ENCODE data around the gene AFG1L. TPM values are rescaled to one million over a fixed set of nuclear protein-coding genes. Genes with fewer than 3 reads are reported as not detected.
"Not testable (repeated sequence)": the region's sequence is repeated elsewhere in the genome, so short reads cannot be mapped to it uniquely, and the experiment has no call there.

AFG1L gene
- total and polyA plus RNA-seq, 7 experiments from 2014 or later: 3.5 to 9.2 (median 6.5) TPM

- DNase-seq (no peak), ATAC-seq (no peak)
- Histone ChIP-seq H3K36me3 (ENCODE audit: control insufficient read depth in 2 of 3, insufficient read depth in 3 of 3, low read length in 3 of 3) (no peaks in the 10 kb centered on the region), H3K27me3 (ENCODE audit: control insufficient read depth in 2 of 2, insufficient read depth in 2 of 2, low read length in 2 of 2) (no peaks in the 10 kb centered on the region), H3K27ac (ENCODE audit: low read depth, low read length) (no peak overlapping the region), H3K4me3 (ENCODE audit: low read length) (no peak overlapping the region), H3K4me1 (ENCODE audit: control insufficient read depth in 2 of 2, insufficient read depth in 2 of 2, low read length in 2 of 2) (no peaks in the 10 kb centered on the region), H3K9me3 (ENCODE audit: control insufficient read depth in 2 of 3, low read length in 3 of 3) (no peaks in the 10 kb centered on the region)
- peaks cover 0 to 10% (median 4%) of the 10 kb centered on the region in 5 donors for H3K36me3 Mint-ChIP-seq
- no peak overlapping the region for H3K4me3 Mint-ChIP-seq
- peaks cover 0 to 7% (median 0%) of the 10 kb centered on the region in 7 donors for H3K4me1 Mint-ChIP-seq
- no peak overlapping the region for H3K27ac Mint-ChIP-seq
- no peaks in the 10 kb centered on the region for H3K27me3 Mint-ChIP-seq
- ChIA-PET POLR2A (no interaction called here), CTCF (no interaction called here)
- no peaks in the 10 kb centered on the region for H3K9me3 Mint-ChIP-seq
- intact Hi-C loops (cut with micrococcal nuclease): no loop called here
Measured at GRCh38 chr6:108309844-108310243, 15.0 kb downstream of the AFG1L start.

DNA sequence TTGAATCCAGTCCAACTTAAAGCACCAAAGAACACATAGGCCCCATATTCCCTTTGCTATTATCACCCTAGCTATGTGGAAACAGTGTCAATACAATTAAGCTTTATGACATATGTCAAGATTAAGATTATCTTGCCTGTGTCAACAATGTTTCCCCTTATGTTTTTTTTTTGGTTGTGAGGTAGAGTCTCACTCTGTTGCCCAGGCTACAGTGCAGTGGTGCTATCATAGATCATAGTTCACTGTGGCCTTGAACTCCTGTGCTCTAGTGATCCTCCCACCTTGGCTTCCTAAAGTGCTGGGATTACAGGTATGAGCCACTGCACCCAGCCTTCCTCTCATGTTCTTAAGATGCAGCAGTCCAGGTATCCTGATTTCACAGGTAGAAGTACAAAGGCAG, 17.8 kb downstream of the AFG1L start:
- intact Hi-C loops (cut with micrococcal nuclease): no loop called here
- Histone ChIP-seq H3K4me3 (ENCODE audit: low read length) (no peak overlapping the region), H3K36me3 (ENCODE audit: control insufficient read depth in 2 of 3, insufficient read depth in 3 of 3, low read length in 3 of 3) (no peaks in the 10 kb centered on the region), H3K27ac (ENCODE audit: low read depth, low read length) (no peak overlapping the region), H3K9me3 (ENCODE audit: control insufficient read depth in 2 of 3, low read length in 3 of 3) (no peaks in the 10 kb centered on the region), H3K4me1 (ENCODE audit: control insufficient read depth in 2 of 2, insufficient read depth in 2 of 2, low read length in 2 of 2) (no peaks in the 10 kb centered on the region), H3K27me3 (ENCODE audit: control insufficient read depth in 2 of 2, insufficient read depth in 2 of 2, low read length in 2 of 2) (no peaks in the 10 kb centered on the region)
- H3K27me3 Mint-ChIP-seq: no peaks in the 10 kb centered on the region
- H3K9me3 Mint-ChIP-seq: no peaks in the 10 kb centered on the region
- ChIA-PET POLR2A (interaction anchor here (0.6 kb wide), 1 partner anchor 180 kb away, joined by 3 read pairs; no protein-coding TSS in a partner anchor), CTCF (no interaction called here)
- H3K4me3 Mint-ChIP-seq: no peak overlapping the region
- no peak for DNase-seq
- peaks cover 0 to 7% (median 0%) of the 10 kb centered on the region in 7 donors for H3K4me1 Mint-ChIP-seq
- no peak overlapping the region for H3K27ac Mint-ChIP-seq
- H3K36me3 Mint-ChIP-seq: peaks cover 0 to 14% (median 4%) of the 10 kb centered on the region in 5 donors
- no peak for ATAC-seq

GRCh38 chr6:108321253-108321747, 26.4 kb downstream of the AFG1L start:
- Histone ChIP-seq H3K4me1 (ENCODE audit: control insufficient read depth in 2 of 2, insufficient read depth in 2 of 2, low read length in 2 of 2) (no peaks in the 10 kb centered on the region), H3K4me3 (ENCODE audit: low read length) (no peak overlapping the region), H3K27me3 (ENCODE audit: control insufficient read depth in 2 of 2, insufficient read depth in 2 of 2, low read length in 2 of 2) (no peaks in the 10 kb centered on the region), H3K9me3 (ENCODE audit: control insufficient read depth in 2 of 3, low read length in 3 of 3) (no peaks in the 10 kb centered on the region), H3K27ac (ENCODE audit: low read depth, low read length) (no peak overlapping the region), H3K36me3 (ENCODE audit: control insufficient read depth in 2 of 3, insufficient read depth in 3 of 3, low read length in 3 of 3) (peaks cover 0 to 3% (median 0%) of the 10 kb centered on the region in 3 experiments)
- DNase-seq (no peak), ATAC-seq (no peak)
- POLR2A ChIA-PET: no interaction called here
- no peaks in the 10 kb centered on the region for H3K4me1 Mint-ChIP-seq
- H3K27me3 Mint-ChIP-seq: no peaks in the 10 kb centered on the region
- peaks cover 0 to 26% (median 6%) of the 10 kb centered on the region in 5 donors for H3K36me3 Mint-ChIP-seq
- CTCF ChIA-PET: interaction anchor here (0.6 kb wide), 1 partner anchor 1849 kb away, joined by 4 read pairs; no protein-coding TSS in a partner anchor
- no peak overlapping the region for H3K4me3 Mint-ChIP-seq
- H3K9me3 Mint-ChIP-seq: no peaks in the 10 kb centered on the region
- intact Hi-C loops (cut with micrococcal nuclease): no loop called here
- H3K27ac Mint-ChIP-seq: no peak overlapping the region

DNA sequence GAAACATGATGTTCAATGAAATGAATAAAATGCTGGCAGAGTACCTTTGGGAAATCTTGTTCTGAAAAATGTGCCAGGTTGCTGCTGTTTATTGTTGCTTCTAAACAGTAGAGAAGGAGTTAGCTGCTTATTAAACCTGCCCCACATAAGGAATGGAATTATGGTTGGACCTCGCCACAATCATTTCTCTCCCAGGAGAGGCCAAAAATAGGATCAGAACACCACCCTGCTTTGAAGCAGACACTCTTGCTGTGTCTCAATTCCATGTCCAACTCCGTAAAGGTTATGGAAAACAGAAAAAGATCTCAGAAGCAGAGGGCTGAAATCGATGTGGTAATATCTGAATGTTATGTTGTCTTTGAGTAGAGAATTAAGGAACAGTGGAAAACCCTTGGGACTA, 27.9 kb downstream of the AFG1L start:
- Mint-ChIP-seq H3K4me3 (no peak overlapping the region), H3K27me3 (no peaks in the 10 kb centered on the region), H3K36me3 (peaks cover 0 to 35% (median 18%) of the 10 kb centered on the region in 5 donors), H3K4me1 (no peaks in the 10 kb centered on the region), H3K27ac (no peak overlapping the region), H3K9me3 (peaks cover 0 to 4% (median 0%) of the 10 kb centered on the region in 11 donors)
- H3K36me3 ChIP-seq (ENCODE audit: control insufficient read depth in 2 of 3, insufficient read depth in 3 of 3, low read length in 3 of 3): peaks cover 0 to 8% (median 0%) of the 10 kb centered on the region in 3 experiments
- intact Hi-C loops (cut with micrococcal nuclease): no loop called here
- H3K4me1 ChIP-seq (ENCODE audit: control insufficient read depth in 2 of 2, insufficient read depth in 2 of 2, low read length in 2 of 2): no peaks in the 10 kb centered on the region
- no peaks in the 10 kb centered on the region for H3K9me3 ChIP-seq (ENCODE audit: control insufficient read depth in 2 of 3, low read length in 3 of 3)
- H3K4me3 ChIP-seq (ENCODE audit: low read length): no peak overlapping the region
- POLR2A ChIA-PET: no interaction called here
- CTCF ChIA-PET: no interaction called here
- no peak overlapping the region for H3K27ac ChIP-seq (ENCODE audit: low read depth, low read length)
- DNase-seq (no peak), ATAC-seq (no peak)
- H3K27me3 ChIP-seq (ENCODE audit: control insufficient read depth in 2 of 2, insufficient read depth in 2 of 2, low read length in 2 of 2): no peaks in the 10 kb centered on the region

DNA sequence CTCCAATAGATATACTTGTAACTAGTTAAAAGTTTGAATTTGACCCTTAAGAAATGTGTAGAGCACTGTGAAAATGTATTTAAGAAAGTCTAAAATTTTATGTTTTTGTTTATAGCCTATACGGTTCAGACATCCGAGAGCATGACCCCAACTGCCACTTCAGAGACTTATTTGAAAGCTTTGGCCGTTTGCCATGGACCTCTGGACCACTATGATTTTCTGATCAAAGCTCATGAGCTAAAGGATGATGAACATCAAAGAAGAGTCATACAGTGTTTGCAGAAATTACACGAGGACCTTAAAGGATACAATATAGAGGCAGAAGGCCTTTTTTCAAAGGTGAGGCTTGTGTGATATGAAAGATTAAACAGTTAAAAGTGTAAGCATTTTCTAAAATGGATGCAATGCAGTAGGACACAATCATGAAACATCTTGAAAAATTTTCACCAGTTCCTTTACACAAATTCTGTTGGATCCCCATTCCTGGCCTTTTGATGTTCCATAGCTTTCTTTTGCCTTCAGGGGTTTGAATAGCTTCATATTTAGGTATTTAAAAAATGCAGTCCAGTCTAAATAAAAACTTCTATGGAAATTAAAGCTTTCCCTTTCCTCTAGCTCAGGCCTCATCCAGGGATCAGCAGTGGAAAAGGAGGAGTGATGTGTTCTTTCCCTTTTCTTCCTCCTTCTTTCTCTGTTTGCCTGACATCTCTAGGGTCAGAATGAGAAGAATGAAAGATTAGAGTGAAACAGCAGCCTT, 29.0 kb downstream of the AFG1L start:
- no peaks in the 10 kb centered on the region for H3K27me3 ChIP-seq (ENCODE audit: control insufficient read depth in 2 of 2, insufficient read depth in 2 of 2, low read length in 2 of 2)
- H3K36me3 ChIP-seq (ENCODE audit: control insufficient read depth in 2 of 3, insufficient read depth in 3 of 3, low read length in 3 of 3): peaks cover 0 to 9% (median 0%) of the 10 kb centered on the region in 3 experiments
- no peak overlapping the region for H3K27ac ChIP-seq (ENCODE audit: low read depth, low read length)
- H3K27ac Mint-ChIP-seq: no peak overlapping the region
- ChIA-PET POLR2A (no interaction called here), CTCF (interaction anchor here (0.9 kb wide), 1 partner anchor 12 kb away, joined by 4 read pairs; no protein-coding TSS in a partner anchor)
- intact Hi-C loops (cut with micrococcal nuclease): no loop called here
- H3K4me3 Mint-ChIP-seq: no peak overlapping the region
- no peaks in the 10 kb centered on the region for H3K27me3 Mint-ChIP-seq
- H3K4me1 ChIP-seq (ENCODE audit: control insufficient read depth in 2 of 2, insufficient read depth in 2 of 2, low read length in 2 of 2): no peaks in the 10 kb centered on the region
- no peaks in the 10 kb centered on the region for H3K9me3 ChIP-seq (ENCODE audit: control insufficient read depth in 2 of 3, low read length in 3 of 3)
- DNase-seq (no peak), ATAC-seq (no peak)
- no peak overlapping the region for H3K4me3 ChIP-seq (ENCODE audit: low read length)
- H3K9me3 Mint-ChIP-seq: peaks cover 0 to 5% (median 0%) of the 10 kb centered on the region in 11 donors
- H3K36me3 Mint-ChIP-seq: peaks cover 4 to 44% (median 27%) of the 10 kb centered on the region in 5 donors
- no peaks in the 10 kb centered on the region for H3K4me1 Mint-ChIP-seq

GRCh38 chr6:108330221-108330785, 35.4 kb downstream of the AFG1L start:
- H3K27me3 ChIP-seq (ENCODE audit: control insufficient read depth in 2 of 2, insufficient read depth in 2 of 2, low read length in 2 of 2); H3K4me3 ChIP-seq (ENCODE audit: low read length); H3K27ac ChIP-seq (ENCODE audit: low read depth, low read length); H3K9me3 ChIP-seq (ENCODE audit: control insufficient read depth in 2 of 3, low read length in 3 of 3); H3K4me1 Mint-ChIP-seq; DNase-seq; intact Hi-C loops (cut with micrococcal nuclease); POLR2A ChIA-PET; ATAC-seq; H3K27me3 Mint-ChIP-seq; H3K4me3 Mint-ChIP-seq; H3K9me3 Mint-ChIP-seq; H3K27ac Mint-ChIP-seq; H3K4me1 ChIP-seq (ENCODE audit: control insufficient read depth in 2 of 2, insufficient read depth in 2 of 2, low read length in 2 of 2); H3K36me3 ChIP-seq (ENCODE audit: control insufficient read depth in 2 of 3, insufficient read depth in 3 of 3, low read length in 3 of 3): not testable (repeated sequence)
- peaks cover 4 to 37% (median 26%) of the 10 kb centered on the region in 5 donors for H3K36me3 Mint-ChIP-seq
- CTCF ChIA-PET: interaction anchor here (0.7 kb wide), 1 partner anchor 38 kb away, joined by 4 read pairs; no protein-coding TSS in a partner anchor

All from naive thymus-derived CD4-positive, alpha-beta T cell (primary cell).